NCI-H446 (cell line): Measurements from ENCODE around the gene LTBR.

Experiments used
- DNase-seq, 2 experiments: peaks; one replicate each; lab custom pipeline; 2025; lab: John Stamatoyannopoulos, UW

LTBR gene

DNA sequence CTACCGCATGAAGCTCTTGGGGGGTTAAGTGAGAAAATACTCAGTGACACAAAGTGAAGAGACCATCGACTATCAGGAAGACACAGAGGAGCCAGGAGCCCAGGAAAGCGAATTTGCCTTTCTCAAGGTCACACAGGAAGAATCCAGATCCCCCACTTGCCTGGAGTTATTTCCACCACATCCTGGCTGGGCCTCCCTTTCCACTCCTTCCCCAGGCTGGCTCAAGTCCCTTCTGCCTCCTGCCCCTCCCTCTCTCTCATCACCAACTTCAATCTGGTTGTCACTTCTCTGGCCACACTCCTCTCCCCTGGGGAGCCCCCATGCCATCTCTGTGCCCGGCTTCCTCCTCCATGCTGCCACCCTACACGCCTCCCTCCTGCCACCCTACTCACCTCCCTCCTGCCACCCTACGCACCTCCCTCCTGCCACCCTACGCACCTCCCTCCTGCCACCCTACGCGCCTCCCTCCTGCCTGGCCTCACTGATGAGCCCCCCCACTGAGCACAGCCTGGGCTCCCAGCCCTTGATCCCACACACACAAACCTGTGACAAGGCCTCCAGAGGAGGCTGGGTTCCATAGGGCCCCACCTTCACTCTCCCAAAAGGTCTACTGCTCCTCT lies 14.9 kb upstream of the LTBR start:
- no peak for DNase-seq

DNA sequence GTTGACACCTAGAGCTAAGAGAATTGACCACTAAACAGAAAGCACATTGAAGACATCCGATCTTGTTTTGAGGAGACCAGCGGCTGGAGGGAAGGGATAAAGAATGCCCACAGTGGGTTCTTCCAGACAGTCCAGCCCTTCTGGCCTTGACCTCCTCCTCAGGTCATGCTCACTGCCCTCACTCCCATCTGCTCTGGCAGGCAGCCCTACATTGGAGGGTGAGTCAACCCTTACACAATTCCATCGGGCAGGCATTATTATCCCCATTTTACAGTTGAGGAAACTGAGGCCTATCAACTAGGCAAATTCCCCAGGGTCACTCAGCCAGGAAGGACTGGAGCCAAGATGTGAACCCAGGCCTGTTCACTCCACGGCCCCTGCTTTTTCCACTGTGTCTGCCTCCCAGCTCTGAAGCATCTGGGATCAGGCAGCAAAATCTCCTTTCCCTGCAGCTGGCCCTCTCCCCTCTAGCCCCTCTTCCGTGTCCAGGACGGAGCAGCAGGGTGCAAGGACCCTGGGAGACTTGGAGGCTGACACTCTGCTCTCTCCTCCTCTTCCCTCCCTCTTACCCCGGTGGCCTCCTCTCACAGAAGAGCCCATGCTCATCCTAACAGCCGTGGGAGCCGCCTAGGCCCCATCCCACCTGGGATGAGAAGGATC lies 13.9 kb upstream of the LTBR start:
- DNase-seq = no peak

DNA sequence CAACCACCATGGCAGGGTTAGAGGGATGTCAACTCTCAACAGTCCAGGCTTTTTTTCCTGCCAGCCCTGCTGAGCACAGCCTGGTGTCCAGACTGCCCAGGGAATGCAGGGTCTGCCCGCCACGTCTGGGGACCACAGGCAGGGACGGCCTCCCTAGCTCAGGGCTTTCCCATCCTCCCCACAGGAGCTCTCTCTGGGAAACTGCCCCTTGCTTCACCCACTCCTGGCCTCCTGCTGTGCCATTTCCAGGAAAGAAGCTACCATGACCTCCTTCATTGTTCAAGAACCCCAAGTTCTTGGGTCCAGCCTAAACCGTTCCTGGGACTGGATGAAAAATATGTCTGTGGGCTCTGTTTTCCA lies 13.4 kb upstream of the LTBR start:
- no peak for DNase-seq

DNA sequence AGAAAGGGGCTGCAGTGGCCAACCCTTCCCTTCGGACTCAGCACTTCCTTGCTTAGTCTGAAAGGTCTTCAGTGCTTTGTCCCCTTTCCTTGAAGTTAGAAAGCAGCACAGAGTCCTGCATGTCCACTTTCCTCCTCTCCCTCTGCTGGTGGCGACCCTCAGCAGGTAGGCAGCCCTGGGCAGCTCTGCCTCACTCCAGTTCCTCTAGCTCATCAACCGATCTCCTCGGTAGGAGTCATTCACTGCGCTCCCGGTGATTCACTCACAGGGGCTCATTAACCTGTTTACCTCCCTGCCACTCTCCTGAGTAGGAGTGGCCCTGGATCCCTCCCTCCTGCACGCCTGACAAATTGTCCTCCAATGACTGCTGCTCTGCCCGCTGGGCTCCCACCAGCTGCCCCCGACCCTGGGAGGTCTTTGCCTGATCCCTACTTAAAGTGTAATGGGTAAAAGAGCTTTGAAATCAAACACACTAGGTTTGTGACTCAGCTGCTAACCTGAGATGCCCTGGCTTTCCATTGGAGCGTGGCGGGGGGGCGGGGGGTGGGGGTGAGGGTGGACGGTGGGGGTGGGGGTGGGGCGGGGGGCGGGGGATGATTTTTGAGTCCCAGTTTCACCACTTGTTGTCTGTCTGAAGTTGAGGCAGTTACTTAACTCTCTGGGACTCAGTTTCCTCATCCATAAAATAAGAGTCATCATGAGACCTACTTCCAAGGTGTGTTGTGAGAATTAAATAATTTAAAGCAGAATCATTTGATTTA lies 12.8 kb upstream of the LTBR start:
- no peak for DNase-seq

DNA sequence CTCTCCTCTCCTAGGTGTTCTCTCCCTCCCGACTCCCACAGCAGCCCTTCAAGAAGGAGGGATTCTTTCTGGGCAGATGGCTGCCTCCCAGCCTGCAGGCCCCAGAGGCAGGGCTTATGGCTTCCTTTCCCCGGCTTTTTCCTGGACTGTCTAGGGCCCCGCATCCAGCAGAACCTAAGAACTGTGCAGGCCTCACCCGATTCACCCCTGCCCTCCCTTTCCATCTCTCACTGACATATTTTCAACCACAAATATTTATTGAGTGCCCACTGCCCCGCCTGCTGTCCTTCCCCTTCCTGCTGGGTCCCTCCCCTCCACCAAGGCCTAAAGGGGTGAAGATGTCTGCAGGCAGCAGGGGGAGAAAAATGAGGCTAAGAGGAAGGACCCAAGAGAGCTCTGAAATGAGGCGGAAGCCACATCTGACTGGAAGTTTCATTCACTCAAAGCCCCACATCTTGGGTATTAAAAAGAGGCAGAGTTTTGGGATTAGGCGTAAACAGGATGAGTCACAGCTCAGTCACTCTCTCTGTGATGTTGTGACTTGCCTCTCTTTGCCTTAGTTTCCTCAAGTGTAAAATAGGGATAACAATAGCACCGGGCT lies 11.5 kb upstream of the LTBR start:
- DNase-seq = no peak

DNA sequence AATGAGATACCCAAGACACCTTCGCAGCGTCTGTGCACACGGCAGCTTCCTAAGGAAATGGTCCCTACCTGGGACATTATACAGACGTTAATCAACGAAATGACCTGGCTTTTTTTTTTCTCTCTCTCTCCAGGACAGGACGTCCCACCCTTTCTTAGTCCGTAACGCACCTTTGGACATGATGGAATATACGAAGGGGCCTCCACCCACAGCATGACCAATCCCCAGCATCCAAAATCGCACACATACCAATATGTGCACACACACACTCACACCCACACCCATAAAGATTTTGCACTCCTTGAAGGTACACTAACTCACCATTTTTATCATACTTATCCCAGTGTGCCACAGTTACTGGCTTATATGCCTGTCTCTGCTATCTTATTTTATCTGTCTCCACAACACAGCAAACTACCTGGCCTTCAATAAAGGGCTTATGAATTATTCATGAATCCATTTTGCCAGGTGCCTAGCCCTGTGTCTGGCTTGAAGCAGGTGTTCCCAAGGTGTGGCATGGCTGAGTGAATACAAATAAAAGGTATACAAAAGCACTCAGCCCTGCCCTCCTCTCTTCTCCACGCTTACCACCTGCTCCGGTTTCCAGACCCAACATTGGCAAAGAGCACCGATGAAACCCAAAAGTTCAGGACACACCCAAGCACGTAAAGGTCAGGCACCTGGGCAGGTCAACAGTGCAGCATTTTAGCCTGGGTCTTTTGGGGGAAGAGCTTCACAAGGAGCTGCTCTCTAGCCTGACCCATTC lies 10.8 kb upstream of the LTBR start:
- no peak for DNase-seq

DNA sequence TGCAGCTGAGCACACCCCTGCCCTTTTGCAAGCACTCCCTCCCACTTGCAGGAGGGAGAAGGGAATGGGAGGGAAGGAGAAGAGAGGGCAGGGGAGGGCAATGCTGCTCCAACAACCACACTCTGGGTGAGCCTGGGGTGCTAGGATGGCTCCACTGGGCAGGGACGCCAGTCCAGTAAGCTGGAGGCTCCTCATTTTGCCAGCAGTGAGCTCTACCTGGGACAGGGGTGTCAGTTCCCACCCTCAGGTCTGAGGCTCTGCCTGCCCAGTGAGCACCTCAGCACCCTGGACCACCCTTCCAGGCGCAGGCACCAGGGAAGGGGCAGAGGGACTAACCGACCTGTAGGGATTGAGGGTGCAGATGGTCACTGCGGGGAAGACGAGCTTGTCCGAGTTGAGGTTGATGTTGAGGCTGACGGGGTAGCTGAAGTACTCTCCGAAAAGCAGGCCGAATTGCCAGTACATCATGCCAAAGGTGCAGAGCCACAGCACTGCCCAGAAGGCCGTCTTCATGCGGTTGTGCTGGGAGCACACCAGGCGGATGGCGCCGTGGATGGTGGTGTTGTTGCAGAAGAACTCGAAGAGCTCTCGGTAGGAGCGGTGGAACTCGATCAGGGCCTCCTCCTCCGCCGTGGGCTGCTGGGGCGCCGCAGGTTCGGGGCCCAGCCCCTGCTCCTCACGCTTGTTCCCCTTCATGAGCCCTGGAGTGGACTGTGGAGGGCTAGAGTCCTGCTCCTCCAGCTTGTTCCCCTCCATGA lies 9.8 kb upstream of the LTBR start:
- DNase-seq = no peak

DNA sequence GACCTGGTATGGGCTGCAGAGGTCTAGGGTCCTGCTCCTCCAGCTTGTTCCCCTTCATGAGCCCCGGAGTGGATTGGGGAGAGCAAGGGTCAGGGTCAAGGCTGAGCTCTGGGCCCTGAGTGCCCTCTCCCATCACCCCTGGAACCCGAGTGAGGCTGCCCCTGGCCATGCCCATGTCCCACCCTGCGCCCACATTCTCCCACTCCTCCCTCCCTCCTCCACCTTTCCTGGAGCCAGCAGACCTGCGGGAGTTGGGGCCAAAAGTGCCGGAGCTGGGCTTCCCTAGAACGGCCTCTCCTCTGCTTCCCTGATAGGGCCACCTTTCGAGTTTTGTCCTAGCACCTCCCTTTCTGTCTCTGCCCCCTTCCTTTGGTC lies 9.2 kb upstream of the LTBR start:
- DNase-seq = no peak

DNA sequence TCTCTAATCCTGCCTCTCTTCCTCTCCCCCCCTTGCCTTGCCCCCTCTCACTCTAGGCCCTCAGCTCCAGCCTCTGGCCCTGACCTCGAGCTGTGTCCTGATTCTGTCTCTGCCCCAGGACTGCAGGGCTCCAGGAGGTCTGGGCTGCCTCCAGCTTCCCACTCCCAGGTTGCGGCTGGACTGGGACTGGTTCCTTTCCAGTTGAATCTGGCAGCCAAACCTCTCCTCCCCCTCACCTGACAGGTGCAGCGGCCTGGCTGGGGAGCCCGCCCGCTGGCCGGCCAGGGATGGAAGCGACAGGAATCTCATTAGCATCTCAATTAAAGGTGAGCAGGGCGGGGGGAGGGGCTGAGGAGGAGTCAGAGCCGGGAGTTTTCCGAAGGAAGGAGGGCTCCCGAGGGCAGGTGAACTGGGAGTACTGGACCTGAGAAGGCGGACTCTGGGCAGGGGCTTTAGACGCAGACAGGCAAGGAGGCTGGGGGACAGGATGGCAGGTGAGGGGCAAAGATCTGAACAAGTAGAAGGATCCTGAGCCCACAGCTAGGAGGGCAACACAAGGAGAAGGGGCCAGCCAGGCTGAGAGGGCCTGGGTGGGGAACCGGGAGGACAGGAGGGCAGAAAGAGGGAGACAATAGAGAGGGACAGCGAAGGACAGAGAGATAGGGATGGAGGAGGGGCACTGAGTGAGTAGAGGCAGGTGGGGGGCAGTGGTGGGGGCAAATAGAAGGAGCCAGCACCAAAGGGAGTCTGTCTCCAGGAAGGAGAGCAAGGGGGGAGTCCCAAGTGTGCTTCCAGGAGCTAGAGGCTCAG lies 8.5 kb upstream of the LTBR start, which contains the start of gene SCNN1A:
SCNN1A (minus strand) TSS at position 295 of the 810 bp plus-strand sequence. CDS start 780 bp downstream, outside the sequence.
- DNase-seq = no peak

DNA sequence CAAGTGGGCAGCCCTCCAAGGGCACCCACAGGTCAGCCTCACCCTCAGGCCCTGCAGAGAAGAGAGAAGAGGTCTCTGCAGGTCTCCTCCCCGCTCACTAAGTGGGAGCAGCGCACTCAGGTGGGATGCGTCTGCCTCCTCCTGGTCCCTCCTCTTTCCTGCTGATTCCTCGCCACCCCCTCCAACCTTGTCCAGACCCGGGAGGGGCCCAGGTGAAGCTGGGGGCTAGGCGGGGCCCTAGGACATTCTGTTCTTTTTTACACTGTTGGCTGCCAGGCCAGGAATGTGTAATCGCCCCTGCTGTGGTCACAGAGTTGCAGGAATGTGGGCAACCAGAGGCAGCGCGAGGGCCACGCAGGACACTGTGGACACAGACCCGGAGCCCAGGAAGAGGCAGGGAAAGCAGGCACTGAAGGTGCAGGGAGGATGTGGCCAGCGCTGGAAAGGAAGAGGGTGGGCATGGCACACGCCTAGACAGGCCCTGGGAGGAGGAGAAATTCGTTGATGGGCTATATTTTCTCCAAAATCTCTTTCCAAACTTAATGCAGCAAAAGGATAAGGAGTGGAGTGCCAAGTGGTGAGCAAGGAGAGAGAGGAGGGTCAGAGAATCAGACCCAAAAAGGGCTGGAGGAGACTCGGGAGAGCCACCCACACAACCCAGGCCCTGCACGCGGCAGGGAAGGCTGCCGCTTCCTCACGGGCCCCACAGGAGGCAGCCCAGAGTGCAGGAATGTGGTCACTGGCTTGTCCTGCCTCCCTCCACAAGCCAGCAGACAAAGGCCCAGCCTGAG lies 7.7 kb upstream of the LTBR start:
- no peak for DNase-seq

DNA sequence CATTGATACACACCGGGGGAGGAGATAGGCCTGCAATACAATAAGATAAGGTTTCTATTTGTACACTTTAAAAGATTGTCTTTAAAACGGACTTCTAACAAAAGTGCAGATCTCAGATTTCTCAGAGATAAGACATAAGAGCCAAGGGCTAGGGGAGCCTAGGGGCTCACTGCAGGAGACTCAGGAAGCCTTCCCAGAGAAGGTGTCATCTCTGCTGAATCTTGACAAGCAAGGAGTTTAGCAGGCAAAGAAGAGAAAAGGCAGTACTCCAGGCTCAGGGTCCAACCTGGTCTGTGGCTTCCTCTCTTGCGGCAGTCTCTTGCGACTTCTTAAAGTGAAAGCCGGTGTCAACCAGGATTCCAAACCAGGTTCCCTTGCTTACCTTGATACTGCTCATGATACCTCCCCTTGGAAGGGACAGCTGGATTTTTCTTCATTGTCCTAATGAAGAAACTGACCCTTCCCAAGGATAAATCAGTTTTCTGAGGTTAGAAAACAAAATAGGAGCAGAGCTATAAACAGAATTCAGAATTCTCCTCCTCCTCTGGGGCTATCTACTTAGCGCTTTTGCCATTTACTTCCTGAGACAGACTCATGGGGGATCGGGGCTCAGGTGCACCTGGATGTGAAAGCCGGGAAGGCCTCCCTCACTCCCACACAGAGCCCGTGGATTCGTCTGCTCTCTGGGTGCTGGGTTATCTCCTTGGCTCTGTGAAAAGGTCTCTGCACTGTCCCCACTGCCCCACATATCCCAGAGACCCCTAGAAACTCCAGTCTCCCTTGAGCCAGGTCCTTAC lies 6.9 kb upstream of the LTBR start:
- DNase-seq = no peak

DNA sequence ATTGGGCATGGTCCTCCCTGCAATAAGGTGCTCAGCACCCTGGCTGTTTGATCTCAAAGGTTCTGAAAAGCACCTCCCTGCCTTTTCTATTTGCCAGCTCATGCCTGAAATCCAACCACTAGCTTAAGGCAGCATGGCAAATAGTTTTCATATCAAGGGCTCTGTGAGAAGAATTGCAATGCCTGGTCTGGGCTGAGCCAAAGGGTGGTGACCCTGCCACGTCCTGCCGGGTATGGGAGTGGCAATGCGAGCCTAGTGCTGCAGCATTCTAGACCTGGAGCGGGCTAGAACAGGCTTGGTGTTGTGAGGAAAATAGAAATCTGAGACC lies 6.3 kb upstream of the LTBR start:
- DNase-seq = no peak

DNA sequence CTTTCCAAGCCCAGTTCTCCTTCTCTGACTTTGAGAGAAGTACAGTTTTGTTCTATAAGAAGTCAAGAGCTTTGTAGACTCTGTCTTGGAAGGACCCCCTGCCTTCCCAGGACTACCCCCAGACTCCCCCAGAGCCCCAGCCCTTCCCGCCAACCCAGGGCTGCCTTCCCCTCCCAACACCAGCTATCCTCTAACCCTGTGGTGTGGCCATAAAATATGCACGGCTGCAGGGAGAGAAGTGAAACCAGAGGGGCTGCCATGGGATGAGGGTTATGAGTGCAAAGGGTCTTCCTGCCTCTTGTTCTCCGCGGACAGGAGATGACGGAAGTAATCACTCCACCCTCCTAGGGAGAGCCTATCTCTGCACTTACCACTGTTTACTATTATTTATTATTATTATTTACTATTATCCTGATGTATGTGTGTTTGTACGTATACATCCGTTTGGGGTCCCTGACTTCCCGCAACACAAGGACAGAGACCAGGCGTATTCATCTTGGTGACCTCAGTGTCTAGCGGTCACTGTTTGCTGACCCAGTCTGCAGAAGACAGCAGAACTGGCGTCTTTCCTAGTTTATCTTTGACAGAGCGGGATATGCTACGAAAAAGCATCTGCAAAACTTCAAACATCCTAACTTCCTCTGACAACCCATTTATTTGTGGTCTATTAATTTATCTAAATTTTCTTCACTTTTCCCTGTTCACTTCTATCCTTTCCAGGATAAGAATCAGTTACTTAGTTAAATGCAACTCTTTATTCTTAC lies 5.1 kb upstream of the LTBR start:
- DNase-seq = no peak

DNA sequence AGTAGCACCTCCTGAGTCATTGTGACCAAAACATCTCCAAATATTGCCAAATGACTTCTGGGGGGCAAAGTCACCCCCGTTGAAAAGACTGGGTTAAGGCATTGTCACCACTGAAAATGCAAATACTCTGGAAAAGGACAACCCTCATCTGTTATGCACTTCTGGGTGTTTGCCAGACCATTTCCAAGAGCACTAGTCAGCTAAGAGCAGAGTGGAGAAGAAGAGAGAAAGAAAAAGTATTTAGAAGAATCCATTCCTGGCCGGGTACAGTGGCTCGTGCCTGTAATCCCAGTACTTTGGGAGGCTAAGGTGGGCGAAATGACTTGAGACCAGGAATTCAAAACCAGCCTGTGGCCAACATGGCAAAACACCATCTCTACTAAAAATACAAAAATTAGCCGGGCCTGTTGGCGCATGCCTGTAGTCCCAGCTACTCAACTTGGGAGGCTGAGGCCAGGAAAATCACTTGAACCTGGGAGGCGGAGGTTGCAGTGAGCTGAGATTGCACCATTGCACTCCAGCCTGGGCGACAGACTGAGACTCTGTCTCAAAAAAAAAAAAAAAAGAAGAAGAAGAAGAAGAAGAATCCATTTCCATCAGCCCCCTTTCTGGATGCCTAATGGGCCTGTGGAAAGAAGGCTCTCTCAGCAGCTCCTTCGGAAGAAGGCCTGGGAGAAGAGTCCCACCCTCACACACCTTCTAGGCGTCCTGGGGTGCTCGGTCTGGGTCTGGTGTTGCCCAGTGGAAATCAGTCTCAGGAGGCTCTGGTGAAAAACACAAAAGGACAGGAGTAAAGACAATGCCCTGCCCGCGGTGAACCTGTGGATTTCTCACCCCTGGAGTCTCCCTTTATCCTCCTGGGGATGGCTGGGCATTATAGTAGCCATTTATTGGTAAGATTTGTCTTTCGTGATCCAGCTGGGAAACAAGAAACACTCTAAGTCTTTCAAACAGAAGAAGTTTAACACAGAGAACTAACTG lies 3.5 kb upstream of the LTBR start:
- DNase-seq = no peak

DNA sequence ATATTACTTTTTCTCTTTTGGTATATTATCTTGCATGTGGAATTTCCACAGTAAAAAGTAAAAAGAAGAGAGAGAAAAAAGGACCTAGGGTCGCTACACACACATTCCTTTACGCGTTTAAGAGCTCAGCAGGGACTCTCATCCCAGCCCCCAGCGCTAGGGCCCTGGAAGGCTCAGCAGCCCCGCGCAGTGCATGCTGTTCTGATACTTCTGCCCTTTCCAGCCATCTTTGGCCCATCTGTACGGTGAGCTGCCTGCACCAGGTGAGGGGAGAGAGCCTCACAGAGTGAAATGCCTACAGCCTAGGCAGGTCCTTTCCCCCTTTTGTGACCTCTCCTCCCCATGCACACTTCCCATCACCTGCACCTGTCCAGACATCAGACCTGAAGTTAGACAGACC lies 1.6 kb upstream of the LTBR start:
- no peak for DNase-seq

DNA sequence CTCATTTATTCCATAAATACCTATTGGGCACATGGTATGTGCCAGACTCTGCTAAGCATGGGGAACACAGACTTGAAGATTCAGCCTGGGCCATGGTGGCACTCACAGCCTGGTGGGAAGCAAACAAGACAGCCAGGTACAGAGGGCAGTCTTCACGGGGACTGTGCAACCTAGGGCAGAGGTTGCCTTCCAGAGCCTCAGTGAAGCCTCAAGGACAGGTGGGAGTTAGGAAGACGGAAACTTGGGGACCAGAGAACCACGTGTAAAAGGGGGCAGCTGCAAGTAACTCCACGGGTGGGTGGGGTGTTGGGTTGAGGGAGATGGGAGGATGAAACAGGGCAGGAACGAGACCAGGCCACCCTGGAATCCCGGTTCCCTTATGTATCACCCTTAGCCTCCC lies 980 bp upstream of the LTBR start:
- no peak for DNase-seq
